CD14-positive monocyte (primary cell): ENCODE data around the gene ZNF223. TPM values are rescaled to one million over a fixed set of nuclear protein-coding genes. Genes with fewer than 3 reads are reported as not detected.

Source experiments
- DNase-seq, 3 donors: peaks; one replicate each; pipeline ENCODE4 v3.0.0-alpha.2; 2011 to 2022
- H2AFZ ChIP-seq: 2 replicates; pipeline ENCODE4 v1.6.0; 2012; ENCODE audit warnings: mild to moderate bottlenecking, low read depth, low read length, inconsistent platforms; ENCODE audit not compliant: insufficient read depth, poor library complexity, severe bottlenecking
- H3K27ac ChIP-seq, 2 donors: 1 replicate in 1 of 2; 2 replicates in 1 of 2; pipeline ENCODE4 v1.5.1; 2012 to 2013; ENCODE audit warnings: low read length in 2 of 2, control low read depth in 1 of 2, inconsistent platforms in 1 of 2, low read depth in 1 of 2, mild to moderate bottlenecking in 1 of 2
- H3K27me3 ChIP-seq, 2 donors: one replicate each; pipeline versions ENCODE4 v1.6.0 to v1.6.1; 2011 to 2013; ENCODE audit warnings: low read length in 2 of 2; ENCODE audit not compliant: control insufficient read depth in 2 of 2, insufficient read depth in 2 of 2
- H3K36me3 ChIP-seq, 2 donors: replicated peaks in 1 of 2; 1 replicate in 1 of 2; 2 replicates in 1 of 2; pipeline versions ENCODE4 v1.5.1 to v1.6.1; 2012 to 2013; ENCODE audit warnings: low read length in 2 of 2, control low read depth in 1 of 2, inconsistent platforms in 1 of 2, mild to moderate bottlenecking in 1 of 2; ENCODE audit not compliant: insufficient read depth in 2 of 2, control insufficient read depth in 1 of 2
- H3K4me1 ChIP-seq, 2 donors: 1 replicate in 1 of 2; 2 replicates in 1 of 2; pipeline versions ENCODE4 v1.5.1 to v1.6.1; 2012 to 2013; ENCODE audit warnings: low read length in 2 of 2, control low read depth in 1 of 2, inconsistent platforms in 1 of 2, mild to moderate bottlenecking in 1 of 2, moderate library complexity in 1 of 2; ENCODE audit not compliant: insufficient read depth in 2 of 2, control insufficient read depth in 1 of 2
- H3K4me2 ChIP-seq: replicated peaks from 2 replicates; pipeline ENCODE3; 2012; ENCODE audit warnings: low read length, moderate library complexity, mild to moderate bottlenecking; ENCODE audit not compliant: poor library complexity, severe bottlenecking; ENCODE audit errors: extremely low read depth
- H3K4me3 ChIP-seq, 3 experiments: fragments of 200-600 bp in 1 of 3; sonication (generic) in 1 of 3; replicated peaks in 1 of 3; 1 replicate in 2 of 3; 2 replicates in 1 of 3; pipeline ENCODE4 v1.5.1; 2011 to 2013; ENCODE audit warnings: low read length in 3 of 3, mild to moderate bottlenecking in 3 of 3, control low read depth in 2 of 3, low read depth in 2 of 3, inconsistent platforms in 1 of 3, moderate library complexity in 1 of 3
- H3K79me2 ChIP-seq: 2 replicates; pipeline ENCODE4 v1.6.0; 2012; ENCODE audit warnings: mild to moderate bottlenecking, control low read depth, inconsistent platforms, low read length, moderate library complexity; ENCODE audit not compliant: insufficient read depth
- H3K9ac ChIP-seq: 2 replicates; pipeline ENCODE4 v1.6.0; 2017; ENCODE audit warnings: low read length, mild to moderate bottlenecking; ENCODE audit not compliant: insufficient read depth, poor library complexity, severe bottlenecking
- H3K9me3 ChIP-seq, 2 donors: replicated peaks in 1 of 2; 1 replicate in 1 of 2; 2 replicates in 1 of 2; pipeline versions ENCODE4 v1.5.1 to v1.6.1; 2012 to 2013; ENCODE audit warnings: low read length in 2 of 2, control low read depth in 1 of 2; ENCODE audit not compliant: control insufficient read depth in 1 of 2, insufficient read depth in 1 of 2
- H4K20me1 ChIP-seq: 2 replicates; pipeline ENCODE4 v1.6.0; 2012; ENCODE audit warnings: mild to moderate bottlenecking, low read length, control low read depth, moderate library complexity; ENCODE audit not compliant: insufficient read depth
- H3K27ac Mint-ChIP-seq, 7 donors: one replicate each; pipeline ENCODE4 v1.8.0; 2020; ENCODE audit warnings: mild to moderate bottlenecking in 7 of 7, mixed read lengths in 7 of 7, moderate library complexity in 6 of 7, inconsistent platforms in 2 of 7
- H3K27me3 Mint-ChIP-seq, 3 donors: one replicate each; pipeline ENCODE4 v1.8.0; 2021 to 2022; ENCODE audit warnings: low read depth in 3 of 3, mild to moderate bottlenecking in 3 of 3, mixed read lengths in 3 of 3, moderate library complexity in 3 of 3, inconsistent platforms in 1 of 3
- H3K36me3 Mint-ChIP-seq, 2 donors: one replicate each; pipeline ENCODE4 v1.8.0; 2020; ENCODE audit warnings: mixed read lengths in 2 of 2, inconsistent platforms in 1 of 2, mild to moderate bottlenecking in 1 of 2
- H3K4me1 Mint-ChIP-seq: one replicate; pipeline ENCODE4 v1.8.0; 2020; ENCODE audit warnings: mild to moderate bottlenecking, mixed read lengths
- H3K4me3 Mint-ChIP-seq, 2 donors: one replicate each; pipeline ENCODE4 v1.8.0; 2020; ENCODE audit warnings: mild to moderate bottlenecking in 2 of 2, mixed read lengths in 2 of 2, moderate library complexity in 1 of 2
- H3K9me3 Mint-ChIP-seq, 7 donors: one replicate each; pipeline ENCODE4 v1.8.0; 2020 to 2022; ENCODE audit warnings: mixed read lengths in 7 of 7, mild to moderate bottlenecking in 6 of 7, moderate library complexity in 6 of 7, inconsistent platforms in 2 of 7
- WGBS: methylation state at CpG from one replicate; pipeline ENCODE4 v1.1.5; 2013; ENCODE audit warnings: missing lambda C conversion rate; ENCODE audit not compliant: insufficient coverage; 5-methylcytosine and 5-hydroxymethylcytosine counted together
- intact Hi-C, 2 donors: fragments of 100-400 bp; cut with micrococcal nuclease; formaldehyde crosslinking; loops; one replicate each; pipeline versions ENCODE4 v1.15.0 to v1.15.1; 2023
- polyA plus RNA-seq, 3 donors: library from polyadenylated mRNA; depleted of rRNA in 1 of 3; unstranded in 2 of 3; stranded (reverse) in 1 of 3; fragments of 300-500 nt in 2 of 3; fragments of >200 nt in 1 of 3; fragmentation: Illumina TruSeq in 2 of 3; gene quantifications; 1 replicate in 2 of 3; 2 replicates in 1 of 3; pipeline ENCODE4 v1.2.3, GENCODE V29; 2012 to 2021
- TF ChIP-seq, protein P1 (sequence below): fragments of 200-600 bp; IDR thresholded peaks from one replicate; pipeline ENCODE4 v1.8.0; 2022; ENCODE audit warnings: antibody characterized with exemption, mild to moderate bottlenecking

ZNF223 gene
- polyA plus RNA-seq, 3 donors: 1.1 to 2.0 (median 1.2) TPM

DNA sequence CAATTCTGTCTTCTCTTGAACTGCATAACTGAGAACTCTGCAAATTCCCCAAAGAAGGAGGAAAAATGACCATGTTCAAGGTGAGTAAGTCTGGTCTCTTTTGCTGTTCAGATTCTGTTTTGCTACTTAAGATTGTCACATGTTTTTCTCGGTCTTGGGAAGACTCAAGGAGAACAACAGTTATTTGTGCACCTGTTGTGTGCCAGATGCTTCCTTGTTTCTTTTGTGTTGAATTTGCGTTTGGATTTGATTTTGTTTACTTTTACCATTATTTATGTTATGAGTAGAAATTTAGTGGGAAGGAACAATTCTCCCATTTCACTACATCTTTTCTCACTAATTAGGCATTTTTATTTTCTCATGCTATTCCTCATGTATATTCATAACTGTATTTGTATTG, 24.5 kb downstream of the ZNF223 start:
- no peak overlapping the region for H3K4me2 ChIP-seq
- H2AFZ ChIP-seq: no peak overlapping the region
- Mint-ChIP-seq H3K4me3 (no peak overlapping the region), H3K36me3 (peaks cover 18 to 28% of the 10 kb centered on the region in 2 donors), H3K9me3 (peaks cover 16 to 38% (median 26%) of the 10 kb centered on the region in 7 donors), H3K27me3 (peaks cover 3 to 5% (median 4%) of the 10 kb centered on the region in 3 donors), H3K4me1 (peaks cover 18% of the 10 kb centered on the region), H3K27ac (no peak overlapping the region)
- intact Hi-C loops: loop anchor here in 1 of 2 donors (10.0 kb wide), 1 partner anchor 252 kb away; the partner anchor contains the start of gene ZNF283
- peaks cover 4 to 11% of the 10 kb centered on the region in 2 donors for H3K36me3 ChIP-seq
- peaks cover 14 to 16% of the 10 kb centered on the region in 2 donors for H3K4me1 ChIP-seq
- no peaks in the 10 kb centered on the region for H3K79me2 ChIP-seq
- H3K9ac ChIP-seq: no peak overlapping the region
- no peak overlapping the region for H3K27ac ChIP-seq
- TF ChIP-seq, protein P1, sequence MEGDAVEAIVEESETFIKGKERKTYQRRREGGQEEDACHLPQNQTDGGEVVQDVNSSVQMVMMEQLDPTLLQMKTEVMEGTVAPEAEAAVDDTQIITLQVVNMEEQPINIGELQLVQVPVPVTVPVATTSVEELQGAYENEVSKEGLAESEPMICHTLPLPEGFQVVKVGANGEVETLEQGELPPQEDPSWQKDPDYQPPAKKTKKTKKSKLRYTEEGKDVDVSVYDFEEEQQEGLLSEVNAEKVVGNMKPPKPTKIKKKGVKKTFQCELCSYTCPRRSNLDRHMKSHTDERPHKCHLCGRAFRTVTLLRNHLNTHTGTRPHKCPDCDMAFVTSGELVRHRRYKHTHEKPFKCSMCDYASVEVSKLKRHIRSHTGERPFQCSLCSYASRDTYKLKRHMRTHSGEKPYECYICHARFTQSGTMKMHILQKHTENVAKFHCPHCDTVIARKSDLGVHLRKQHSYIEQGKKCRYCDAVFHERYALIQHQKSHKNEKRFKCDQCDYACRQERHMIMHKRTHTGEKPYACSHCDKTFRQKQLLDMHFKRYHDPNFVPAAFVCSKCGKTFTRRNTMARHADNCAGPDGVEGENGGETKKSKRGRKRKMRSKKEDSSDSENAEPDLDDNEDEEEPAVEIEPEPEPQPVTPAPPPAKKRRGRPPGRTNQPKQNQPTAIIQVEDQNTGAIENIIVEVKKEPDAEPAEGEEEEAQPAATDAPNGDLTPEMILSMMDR: no peak
- H4K20me1 ChIP-seq: no peaks in the 10 kb centered on the region
- H3K4me3 ChIP-seq: no peak overlapping the region
- DNase-seq: no peak
- no peaks in the 10 kb centered on the region for H3K27me3 ChIP-seq
- WGBS: no CpG with 5 or more reads among the region's 2 CpGs
- H3K9me3 ChIP-seq: peaks cover 6 to 12% of the 10 kb centered on the region in 2 donors

DNA sequence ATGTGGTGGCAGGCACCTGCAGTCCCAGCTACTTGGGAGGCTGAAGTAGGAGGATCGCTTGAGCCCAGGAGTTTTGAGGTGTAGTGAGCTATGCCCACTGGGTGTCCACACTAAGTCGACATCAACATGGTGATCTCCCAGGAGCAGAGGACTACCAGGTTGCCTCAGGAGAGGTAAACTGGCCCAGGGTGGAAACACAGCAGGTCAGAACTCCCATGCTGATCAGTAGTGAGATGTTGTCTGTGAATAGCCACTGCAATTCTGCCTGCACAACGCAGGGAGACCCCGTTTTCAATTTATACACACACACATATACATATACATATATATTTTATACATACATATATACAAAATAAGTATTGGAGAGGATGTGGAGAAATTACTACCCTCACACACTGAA, 40.3 kb downstream of the ZNF223 start:
- TF ChIP-seq, protein P1: no peak
- Histone ChIP-seq H3K9ac (no peak overlapping the region), H3K27ac (no peak overlapping the region), H3K4me1 (peaks cover 5 to 13% of the 10 kb centered on the region in 2 donors), H3K4me2 (no peak overlapping the region), H2AFZ (no peak overlapping the region), H3K4me3 (no peak overlapping the region), H3K79me2 (peaks cover 26% of the 10 kb centered on the region), H4K20me1 (no peaks in the 10 kb centered on the region), H3K36me3 (peaks cover 5 to 7% of the 10 kb centered on the region in 2 donors), H3K9me3 (no peaks in the 10 kb centered on the region), H3K27me3 (no peaks in the 10 kb centered on the region)
- DNase-seq: no peak
- intact Hi-C loops: loop anchor here in 1 of 2 donors (5.0 to 10.0 kb wide), 4 partner anchors 70 to 267 kb away; partner anchors contain the start of genes ZNF230, ZNF283 and ZNF45
- 82% methylated on average over 2 of the region's 4 CpGs for WGBS
- Mint-ChIP-seq H3K9me3 (peaks cover 0 to 8% (median 6%) of the 10 kb centered on the region in 7 donors), H3K4me1 (peaks cover 9% of the 10 kb centered on the region), H3K4me3 (no peak overlapping the region), H3K27ac (no peak overlapping the region), H3K36me3 (peaks cover 9 to 12% of the 10 kb centered on the region in 2 donors), H3K27me3 (peaks cover 3 to 4% (median 3%) of the 10 kb centered on the region in 3 donors)
